Measurements from ENCODE around the gene GMDS.

DNA sequence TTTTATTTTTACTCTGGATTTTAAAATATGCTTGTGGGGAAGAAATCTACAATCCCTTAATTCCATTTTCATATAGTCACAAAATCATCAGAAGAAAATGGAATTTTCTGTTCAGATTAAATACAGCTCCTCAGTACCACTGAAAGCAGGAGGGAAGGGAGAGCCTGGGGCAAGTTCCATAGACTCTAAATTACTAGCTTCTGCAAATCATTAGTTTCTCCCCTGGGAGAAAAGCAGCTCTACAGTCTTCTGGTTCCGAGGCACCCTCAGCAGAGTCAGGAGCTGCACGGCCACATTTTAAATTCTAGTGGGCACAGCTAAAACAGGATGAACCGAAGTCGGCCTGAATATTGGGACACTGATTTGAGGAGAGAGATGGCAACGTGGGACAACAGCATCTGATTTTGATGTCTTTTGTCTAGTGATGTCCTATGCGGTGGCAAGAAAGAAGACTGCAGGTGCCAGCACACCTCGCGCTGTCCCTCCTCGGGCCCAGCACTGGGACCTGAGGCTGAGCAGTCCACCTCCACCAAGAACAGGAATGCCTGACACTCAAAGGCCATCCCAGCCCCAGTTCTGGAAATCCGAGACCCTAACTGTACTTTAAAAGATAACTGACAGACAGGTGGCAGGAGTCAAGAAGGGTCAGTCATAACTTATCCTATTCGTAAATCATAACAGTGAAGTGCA is 545.0 kb downstream of the GMDS start:
- TF ChIP-seq, protein P1, sequence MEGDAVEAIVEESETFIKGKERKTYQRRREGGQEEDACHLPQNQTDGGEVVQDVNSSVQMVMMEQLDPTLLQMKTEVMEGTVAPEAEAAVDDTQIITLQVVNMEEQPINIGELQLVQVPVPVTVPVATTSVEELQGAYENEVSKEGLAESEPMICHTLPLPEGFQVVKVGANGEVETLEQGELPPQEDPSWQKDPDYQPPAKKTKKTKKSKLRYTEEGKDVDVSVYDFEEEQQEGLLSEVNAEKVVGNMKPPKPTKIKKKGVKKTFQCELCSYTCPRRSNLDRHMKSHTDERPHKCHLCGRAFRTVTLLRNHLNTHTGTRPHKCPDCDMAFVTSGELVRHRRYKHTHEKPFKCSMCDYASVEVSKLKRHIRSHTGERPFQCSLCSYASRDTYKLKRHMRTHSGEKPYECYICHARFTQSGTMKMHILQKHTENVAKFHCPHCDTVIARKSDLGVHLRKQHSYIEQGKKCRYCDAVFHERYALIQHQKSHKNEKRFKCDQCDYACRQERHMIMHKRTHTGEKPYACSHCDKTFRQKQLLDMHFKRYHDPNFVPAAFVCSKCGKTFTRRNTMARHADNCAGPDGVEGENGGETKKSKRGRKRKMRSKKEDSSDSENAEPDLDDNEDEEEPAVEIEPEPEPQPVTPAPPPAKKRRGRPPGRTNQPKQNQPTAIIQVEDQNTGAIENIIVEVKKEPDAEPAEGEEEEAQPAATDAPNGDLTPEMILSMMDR (conservative IDR thresholded peaks at IDR 0.05; ENCODE audit: low read length), result no peak
- TF ChIP-seq EZH2phosphoT487 (IDR thresholded peaks at IDR 0.05; ENCODE audit: borderline replicate concordance), result no peak

All from Loucy (cell line).